ENCODE results near the gene RPL10A. TPM values are rescaled to one million over a fixed set of nuclear protein-coding genes. Genes with fewer than 3 reads are reported as not detected.
A peak's percentile ranks its signal among the peaks of the same experiment; 100 is the strongest.

RPL10A gene
- total and polyA plus RNA-seq, 2 of the 13 experiments (the other 11 are each of a cell fraction or from before 2014, with no cell fraction given) = 1,854 to 2,726 TPM

GRCh38 chr6:35468980-35469750, 964 bp downstream of the RPL10A start (continued):
- TF ChIP-seq BCL6 (CRISPR knock-in tag; IDR thresholded peaks at IDR 0.05) = no peak
- TF ChIP-seq IKZF5 (CRISPR knock-in tag; IDR thresholded peaks at IDR 0.05) = no peak
- TF ChIP-seq MAZ (IDR thresholded peaks at IDR 0.05; ENCODE audit: borderline replicate concordance, low read depth, low read length) = no peak
- TF ChIP-seq MAZ (CRISPR knock-in tag; IDR thresholded peaks at IDR 0.05; ENCODE audit: low read depth) = 0 out of 2 replicates have a peak, but pooled peaks have one; percentile 15
- no peak for TF ChIP-seq MAF1 (CRISPR knock-in tag; IDR thresholded peaks at IDR 0.05; ENCODE audit: borderline replicate concordance)
- TF ChIP-seq HMG20A (CRISPR knock-in tag; IDR thresholded peaks at IDR 0.05; ENCODE audit: borderline replicate concordance) = no peak
- TF ChIP-seq POLR2AphosphoS5 (IDR thresholded peaks at IDR 0.05; ENCODE audit: low read depth, low read length) = peak; percentile 59
- no peak for TF ChIP-seq HMGA1 (CRISPR knock-in tag; conservative IDR thresholded peaks at IDR 0.05)
- no peak for TF ChIP-seq ZBTB37 (CRISPR knock-in tag; IDR thresholded peaks at IDR 0.05)
- TF ChIP-seq ASH2L (IDR thresholded peaks at IDR 0.05; ENCODE audit: insufficient read length, low read depth, low read length) = peak; percentile 39
- peak; percentile 20 for TF ChIP-seq RBM39 (IDR thresholded peaks at IDR 0.05; ENCODE audit: low read depth, low read length, poor library complexity, severe bottlenecking)
- TF ChIP-seq ZBTB7A (CRISPR knock-in tag; IDR thresholded peaks at IDR 0.05) = no peak
- TF ChIP-seq ERF (CRISPR knock-in tag; IDR thresholded peaks at IDR 0.05) = no peak
- no peak for TF ChIP-seq NBN (conservative IDR thresholded peaks at IDR 0.05)
- no peak for TF ChIP-seq CENPX (CRISPR knock-in tag; IDR thresholded peaks at IDR 0.05)
- TF ChIP-seq ZFYVE20 (CRISPR knock-in tag; IDR thresholded peaks at IDR 0.05; ENCODE audit: borderline replicate concordance, low read depth) = peak; percentile 79; the same call in 1 of the 2 replicates
- 0 out of 2 replicates have a peak, but pooled peaks have one; percentile 12 for TF ChIP-seq ZNF724P (CRISPR knock-in tag; IDR thresholded peaks at IDR 0.05; ENCODE audit: borderline replicate concordance)
- peak; percentile 52 for TF ChIP-seq MED8 (CRISPR knock-in tag; IDR thresholded peaks at IDR 0.05; ENCODE audit: insufficient replicate concordance)
- TF ChIP-seq, protein P1, sequence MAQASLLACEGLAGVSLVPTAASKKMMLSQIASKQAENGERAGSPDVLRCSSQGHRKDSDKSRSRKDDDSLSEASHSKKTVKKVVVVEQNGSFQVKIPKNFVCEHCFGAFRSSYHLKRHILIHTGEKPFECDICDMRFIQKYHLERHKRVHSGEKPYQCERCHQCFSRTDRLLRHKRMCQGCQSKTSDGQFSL (CRISPR knock-in tag; IDR thresholded peaks at IDR 0.05) = 0 out of 2 replicates have a peak, but pooled peaks have one; percentile 9
- TF ChIP-seq JUNB (CRISPR knock-in tag; IDR thresholded peaks at IDR 0.05; ENCODE audit: borderline replicate concordance) = 0 out of 2 replicates have a peak, but pooled peaks have one; percentile 11
- TF ChIP-seq ATF7-NPFF (CRISPR knock-in tag; IDR thresholded peaks at IDR 0.05; ENCODE audit: low read depth) = peak; percentile 16; the same call in 1 of the 2 replicates
- TF ChIP-seq SNAI1 (CRISPR knock-in tag; IDR thresholded peaks at IDR 0.05; ENCODE audit: borderline replicate concordance) = peak; percentile 69; the same call in 1 of the 2 replicates
- TF ChIP-seq ZNF605 (CRISPR knock-in tag; IDR thresholded peaks at IDR 0.05) = no peak
- TF ChIP-seq CTCF (CRISPR knock-in tag; IDR thresholded peaks at IDR 0.05) = no peak
- no peak for TF ChIP-seq ZNF20 (CRISPR knock-in tag; IDR thresholded peaks at IDR 0.05)
- 0 out of 2 replicates have a peak, but pooled peaks have one; percentile 12 for TF ChIP-seq MEIS1 (CRISPR knock-in tag; IDR thresholded peaks at IDR 0.05; ENCODE audit: borderline replicate concordance)
